ENCODE results near the gene ZFAND3.
"Not testable (repeated sequence)": the region's sequence is repeated elsewhere in the genome, so short reads cannot be mapped to it uniquely, and the experiment has no call there.

Gene ZFAND3

DNA sequence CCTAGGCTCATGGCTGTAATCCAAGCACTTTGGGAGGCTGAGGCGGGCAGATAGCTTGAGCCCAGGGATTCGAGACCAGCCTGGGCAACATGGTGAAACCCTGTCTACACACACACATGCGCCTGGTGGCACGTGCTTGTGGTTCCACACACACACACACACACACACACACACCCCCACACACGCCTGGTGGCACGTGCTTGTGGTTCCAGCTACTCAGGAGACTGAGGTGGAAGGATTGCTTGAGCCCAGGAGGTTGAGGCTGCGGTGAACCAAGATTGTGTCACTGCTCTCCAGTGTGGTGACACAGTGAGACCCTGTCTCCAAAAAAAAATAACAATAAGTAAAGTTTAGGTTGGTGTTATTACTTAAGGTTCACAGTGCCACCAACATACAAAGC lies 165.8 kb downstream of the ZFAND3 start:
- H3K9ac ChIP-seq (ENCODE audit: insufficient read length, low read depth) = no peak overlapping the region
- no peak overlapping the region for H3K4me3 ChIP-seq (ENCODE audit: insufficient read length, low read depth)
- no peaks in the 10 kb centered on the region for H3K27me3 ChIP-seq (ENCODE audit: insufficient read depth, insufficient read length)
- H3K4me1 ChIP-seq (ENCODE audit: insufficient read depth, insufficient read length) = no peaks in the 10 kb centered on the region
- H3K36me3 ChIP-seq (ENCODE audit: insufficient read depth, insufficient read length, low read length) = no peaks in the 10 kb centered on the region
- H3K9me3 ChIP-seq (ENCODE audit: insufficient read depth, low read length) = no peaks in the 10 kb centered on the region
- TF ChIP-seq SUZ12 (IDR thresholded peaks at IDR 0.05; ENCODE audit: extremely low read depth, insufficient read depth, insufficient read length) (no peak), ZNF274 (IDR thresholded peaks at IDR 0.05; ENCODE audit: low read depth, low read length) (no peak), YY1 (IDR thresholded peaks at IDR 0.05; ENCODE audit: insufficient read depth, insufficient read length) (no peak)
- DNase-seq (ENCODE audit: low read depth, low spot score) = no peak

GRCh38 chr6:37987018-37987417 lies 167.5 kb downstream of the ZFAND3 start:
- no peaks in the 10 kb centered on the region for H3K4me1 ChIP-seq (ENCODE audit: insufficient read depth, insufficient read length)
- TF ChIP-seq SUZ12 (IDR thresholded peaks at IDR 0.05; ENCODE audit: extremely low read depth, insufficient read depth, insufficient read length) = no peak
- no peak for TF ChIP-seq YY1 (IDR thresholded peaks at IDR 0.05; ENCODE audit: insufficient read depth, insufficient read length)
- no peak for TF ChIP-seq ZNF274 (IDR thresholded peaks at IDR 0.05; ENCODE audit: low read depth, low read length)

DNA sequence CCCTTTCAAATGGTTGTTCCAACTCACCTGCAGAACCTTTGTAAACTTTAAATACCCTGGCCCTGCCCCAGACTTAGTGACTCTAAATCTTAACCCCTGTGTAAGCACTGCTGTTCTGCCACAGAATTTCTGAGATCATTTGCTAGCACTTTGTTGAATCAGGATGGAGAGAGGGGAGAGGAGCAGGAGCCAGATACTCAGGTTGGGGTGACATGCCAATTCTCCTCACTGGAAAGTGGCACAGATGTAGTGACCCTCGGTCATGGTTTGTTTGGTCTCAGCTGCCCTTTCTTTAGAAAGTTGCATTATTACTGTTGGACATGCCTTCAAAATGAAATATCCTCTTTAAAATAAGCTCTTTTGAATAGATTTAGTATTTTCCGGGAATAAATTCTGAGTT lies 168.0 kb downstream of the ZFAND3 start:
- Histone ChIP-seq H3K27me3 (ENCODE audit: insufficient read depth, insufficient read length) (no peaks in the 10 kb centered on the region), H3K4me3 (ENCODE audit: insufficient read length, low read depth) (no peak overlapping the region), H3K9me3 (ENCODE audit: insufficient read depth, low read length) (no peaks in the 10 kb centered on the region), H3K9ac (ENCODE audit: insufficient read length, low read depth) (no peak overlapping the region), H3K4me1 (ENCODE audit: insufficient read depth, insufficient read length) (no peaks in the 10 kb centered on the region), H3K36me3 (ENCODE audit: insufficient read depth, insufficient read length, low read length) (no peaks in the 10 kb centered on the region)
- TF ChIP-seq SUZ12 (IDR thresholded peaks at IDR 0.05; ENCODE audit: extremely low read depth, insufficient read depth, insufficient read length) (no peak), YY1 (IDR thresholded peaks at IDR 0.05; ENCODE audit: insufficient read depth, insufficient read length) (no peak), ZNF274 (IDR thresholded peaks at IDR 0.05; ENCODE audit: low read depth, low read length) (no peak)
- DNase-seq (ENCODE audit: low read depth, low spot score) = no peak

More at GRCh38 chr6:37987018-37987417, 167.5 kb downstream of the ZFAND3 start:
- no peak overlapping the region for H3K9ac ChIP-seq (ENCODE audit: insufficient read length, low read depth)
- H3K4me3 ChIP-seq (ENCODE audit: insufficient read length, low read depth) = no peak overlapping the region
- H3K27me3 ChIP-seq (ENCODE audit: insufficient read depth, insufficient read length) = no peaks in the 10 kb centered on the region
- H3K9me3 ChIP-seq (ENCODE audit: insufficient read depth, low read length) = no peaks in the 10 kb centered on the region
- H3K36me3 ChIP-seq (ENCODE audit: insufficient read depth, insufficient read length, low read length) = no peaks in the 10 kb centered on the region
- no peak for DNase-seq (ENCODE audit: low read depth, low spot score)

DNA sequence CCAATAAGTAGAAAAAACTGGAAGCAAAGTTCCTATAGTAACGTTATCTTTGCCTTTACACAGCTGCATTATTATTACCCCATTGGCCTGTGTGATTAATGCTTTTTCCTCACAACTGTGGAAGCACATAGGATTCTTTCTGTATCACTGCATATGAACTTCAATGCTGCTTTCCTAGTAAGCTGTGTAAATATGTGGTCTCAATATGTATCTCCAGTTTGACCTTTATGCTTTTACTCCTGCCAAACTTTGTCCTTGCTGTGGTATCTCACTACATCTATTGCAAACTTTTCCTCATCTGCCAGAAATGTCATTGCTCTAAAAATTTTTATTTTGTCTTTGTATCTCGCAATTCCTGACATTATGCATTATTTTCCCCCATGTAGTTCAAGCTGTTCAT lies 168.6 kb downstream of the ZFAND3 start:
- no peak for DNase-seq (ENCODE audit: low read depth, low spot score)
- Histone ChIP-seq H3K4me3 (ENCODE audit: insufficient read length, low read depth) (no peak overlapping the region), H3K9ac (ENCODE audit: insufficient read length, low read depth) (no peak overlapping the region)

GRCh38 chr6:37988696-37989095 lies 169.2 kb downstream of the ZFAND3 start:
- Histone ChIP-seq H3K4me1 (ENCODE audit: insufficient read depth, insufficient read length) (no peaks in the 10 kb centered on the region), H3K4me3 (ENCODE audit: insufficient read length, low read depth) (no peak overlapping the region), H3K27me3 (ENCODE audit: insufficient read depth, insufficient read length) (no peaks in the 10 kb centered on the region), H3K9ac (ENCODE audit: insufficient read length, low read depth) (no peak overlapping the region), H3K36me3 (ENCODE audit: insufficient read depth, insufficient read length, low read length) (no peaks in the 10 kb centered on the region), H3K9me3 (ENCODE audit: insufficient read depth, low read length) (no peaks in the 10 kb centered on the region)
- DNase-seq (ENCODE audit: low read depth, low spot score) = no peak
- TF ChIP-seq YY1 (IDR thresholded peaks at IDR 0.05; ENCODE audit: insufficient read depth, insufficient read length) = no peak
- no peak for TF ChIP-seq SUZ12 (IDR thresholded peaks at IDR 0.05; ENCODE audit: extremely low read depth, insufficient read depth, insufficient read length)
- no peak for TF ChIP-seq ZNF274 (IDR thresholded peaks at IDR 0.05; ENCODE audit: low read depth, low read length)

More for the DNA sequence above, 168.6 kb downstream of the ZFAND3 start:
- Histone ChIP-seq H3K27me3 (ENCODE audit: insufficient read depth, insufficient read length) (no peaks in the 10 kb centered on the region), H3K4me1 (ENCODE audit: insufficient read depth, insufficient read length) (no peaks in the 10 kb centered on the region), H3K9me3 (ENCODE audit: insufficient read depth, low read length) (no peaks in the 10 kb centered on the region), H3K36me3 (ENCODE audit: insufficient read depth, insufficient read length, low read length) (no peaks in the 10 kb centered on the region)
- TF ChIP-seq SUZ12 (IDR thresholded peaks at IDR 0.05; ENCODE audit: extremely low read depth, insufficient read depth, insufficient read length) (no peak), YY1 (IDR thresholded peaks at IDR 0.05; ENCODE audit: insufficient read depth, insufficient read length) (no peak), ZNF274 (IDR thresholded peaks at IDR 0.05; ENCODE audit: low read depth, low read length) (no peak)

GRCh38 chr6:37990762-37991525 lies 171.4 kb downstream of the ZFAND3 start:
- no peaks in the 10 kb centered on the region for H3K9me3 ChIP-seq (ENCODE audit: insufficient read depth, low read length)
- no peaks in the 10 kb centered on the region for H3K27me3 ChIP-seq (ENCODE audit: insufficient read depth, insufficient read length)
- no peak for TF ChIP-seq SUZ12 (IDR thresholded peaks at IDR 0.05; ENCODE audit: extremely low read depth, insufficient read depth, insufficient read length)
- no peak for TF ChIP-seq YY1 (IDR thresholded peaks at IDR 0.05; ENCODE audit: insufficient read depth, insufficient read length)
- TF ChIP-seq ZNF274 (IDR thresholded peaks at IDR 0.05; ENCODE audit: low read depth, low read length) = no peak
- H3K36me3 ChIP-seq (ENCODE audit: insufficient read depth, insufficient read length, low read length) = no peaks in the 10 kb centered on the region
- no peak overlapping the region for H3K9ac ChIP-seq (ENCODE audit: insufficient read length, low read depth)
- DNase-seq (ENCODE audit: low read depth, low spot score) = no peak
- H3K4me3 ChIP-seq (ENCODE audit: insufficient read length, low read depth) = no peak overlapping the region
- H3K4me1 ChIP-seq (ENCODE audit: insufficient read depth, insufficient read length) = no peaks in the 10 kb centered on the region

DNA sequence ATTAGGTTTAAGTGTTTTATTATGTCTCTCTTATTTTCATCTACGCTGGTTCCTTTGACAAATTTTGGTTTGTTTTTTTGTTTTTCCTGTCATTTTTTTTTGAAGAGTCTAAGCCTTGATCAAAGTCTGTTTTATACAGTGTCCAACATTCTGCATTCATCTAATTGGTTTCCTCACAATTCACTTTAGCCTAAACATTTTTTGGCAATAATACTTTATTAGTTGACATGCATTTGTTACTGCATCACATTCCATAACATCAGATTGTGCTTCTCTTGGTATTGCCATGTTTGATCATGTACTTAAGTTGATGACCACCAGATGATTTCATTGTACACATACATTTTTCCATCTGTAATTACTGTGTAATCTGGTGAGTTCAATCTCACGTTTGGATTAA lies 173.2 kb downstream of the ZFAND3 start:
- no peaks in the 10 kb centered on the region for H3K27me3 ChIP-seq (ENCODE audit: insufficient read depth, insufficient read length)
- no peaks in the 10 kb centered on the region for H3K36me3 ChIP-seq (ENCODE audit: insufficient read depth, insufficient read length, low read length)
- no peak for TF ChIP-seq SUZ12 (IDR thresholded peaks at IDR 0.05; ENCODE audit: extremely low read depth, insufficient read depth, insufficient read length)
- no peak for TF ChIP-seq YY1 (IDR thresholded peaks at IDR 0.05; ENCODE audit: insufficient read depth, insufficient read length)
- TF ChIP-seq ZNF274 (IDR thresholded peaks at IDR 0.05; ENCODE audit: low read depth, low read length) = no peak
- no peaks in the 10 kb centered on the region for H3K9me3 ChIP-seq (ENCODE audit: insufficient read depth, low read length)
- H3K4me3 ChIP-seq (ENCODE audit: insufficient read length, low read depth) = no peak overlapping the region
- H3K4me1 ChIP-seq (ENCODE audit: insufficient read depth, insufficient read length) = no peaks in the 10 kb centered on the region
- DNase-seq (ENCODE audit: low read depth, low spot score) = no peak
- H3K9ac ChIP-seq (ENCODE audit: insufficient read length, low read depth) = no peak overlapping the region

GRCh38 chr6:37993194-37993593 lies 173.7 kb downstream of the ZFAND3 start:
- H3K36me3 ChIP-seq (ENCODE audit: insufficient read depth, insufficient read length, low read length); H3K9me3 ChIP-seq (ENCODE audit: insufficient read depth, low read length); DNase-seq (ENCODE audit: low read depth, low spot score); H3K9ac ChIP-seq (ENCODE audit: insufficient read length, low read depth); H3K4me1 ChIP-seq (ENCODE audit: insufficient read depth, insufficient read length); H3K4me3 ChIP-seq (ENCODE audit: insufficient read length, low read depth); H3K27me3 ChIP-seq (ENCODE audit: insufficient read depth, insufficient read length): not testable (repeated sequence)

All from NT2/D1 (cell line).